Endothelial cell (in vitro differentiated cells): Measurements from ENCODE around the gene ZNF17. TPM values are rescaled to one million over a fixed set of nuclear protein-coding genes. Genes with fewer than 3 reads are reported as not detected.

Source experiments
- DNase-seq: peaks from one replicate; pipeline ENCODE4 v3.0.0; 2021; ENCODE audit warnings: low spot score
- H3K27ac Mint-ChIP-seq: one replicate; pipeline ENCODE4 v1.8.0; 2021; ENCODE audit warnings: mixed read lengths, inconsistent platforms; ENCODE audit not compliant: unreplicated experiment
- H3K27me3 Mint-ChIP-seq: one replicate; pipeline ENCODE4 v1.8.0; 2021; ENCODE audit warnings: mild to moderate bottlenecking, moderate library complexity, mixed read lengths, inconsistent platforms; ENCODE audit not compliant: unreplicated experiment
- H3K36me3 Mint-ChIP-seq: one replicate; pipeline ENCODE4 v1.8.0; 2021; ENCODE audit warnings: mild to moderate bottlenecking, low read depth, mixed read lengths, inconsistent platforms; ENCODE audit not compliant: unreplicated experiment
- H3K4me1 Mint-ChIP-seq: one replicate; pipeline ENCODE4 v1.8.0; 2021; ENCODE audit warnings: mild to moderate bottlenecking, mixed read lengths, inconsistent platforms; ENCODE audit not compliant: unreplicated experiment
- H3K4me3 Mint-ChIP-seq: one replicate; pipeline ENCODE4 v1.8.0; 2021; ENCODE audit warnings: mild to moderate bottlenecking, mixed read lengths, inconsistent platforms; ENCODE audit not compliant: unreplicated experiment
- H3K9me3 Mint-ChIP-seq: one replicate; pipeline ENCODE4 v1.8.0; 2021; ENCODE audit warnings: mixed read lengths, inconsistent platforms; ENCODE audit not compliant: unreplicated experiment
- total RNA-seq: library from RNA; stranded (reverse); fragmentation: NEBNext Ultra II Directional; extraction: Animal tissue kit (Norgen Biotek cat#: 25700); gene quantifications from one replicate; pipeline ENCODE4 v1.2.1, GENCODE V29; 2021; ENCODE audit not compliant: unreplicated experiment
- TF ChIP-seq, protein P1 (sequence below): fragments of 200-600 bp; sonication (generic); IDR thresholded peaks from one replicate; pipeline ENCODE4 v1.5.0; 2021; ENCODE audit warnings: antibody characterized with exemption; ENCODE audit not compliant: unreplicated experiment

The ZNF17 gene
- total RNA-seq, 1 donor from 2014 or later = 13.7 TPM

DNA sequence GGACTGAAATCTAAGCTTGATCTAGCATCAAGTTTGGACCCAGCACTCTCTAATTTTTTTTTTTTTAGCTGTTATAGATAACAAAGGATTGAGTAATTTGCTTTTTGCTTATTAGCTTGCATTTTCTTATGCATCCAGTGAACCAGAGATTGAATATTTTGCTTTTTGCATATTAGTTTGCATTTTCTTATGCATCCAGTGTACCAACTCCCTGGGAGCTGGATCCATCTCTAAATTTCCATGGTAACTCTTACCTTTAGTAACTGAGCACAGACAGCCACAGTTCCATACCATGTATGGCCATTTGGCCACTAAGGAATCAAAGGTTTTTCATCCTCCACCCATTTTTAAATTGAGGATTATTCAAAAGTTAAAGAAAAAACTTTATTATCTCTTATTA is 30.0 kb upstream of the ZNF17 start:
- no peaks in the 10 kb centered on the region for H3K9me3 Mint-ChIP-seq
- no peak overlapping the region for H3K27ac Mint-ChIP-seq
- H3K4me1 Mint-ChIP-seq = no peaks in the 10 kb centered on the region
- no peak overlapping the region for H3K4me3 Mint-ChIP-seq
- no peak for DNase-seq
- H3K36me3 Mint-ChIP-seq = peaks cover 39% of the 10 kb centered on the region
- peaks cover 3% of the 10 kb centered on the region for H3K27me3 Mint-ChIP-seq
- TF ChIP-seq, protein P1, sequence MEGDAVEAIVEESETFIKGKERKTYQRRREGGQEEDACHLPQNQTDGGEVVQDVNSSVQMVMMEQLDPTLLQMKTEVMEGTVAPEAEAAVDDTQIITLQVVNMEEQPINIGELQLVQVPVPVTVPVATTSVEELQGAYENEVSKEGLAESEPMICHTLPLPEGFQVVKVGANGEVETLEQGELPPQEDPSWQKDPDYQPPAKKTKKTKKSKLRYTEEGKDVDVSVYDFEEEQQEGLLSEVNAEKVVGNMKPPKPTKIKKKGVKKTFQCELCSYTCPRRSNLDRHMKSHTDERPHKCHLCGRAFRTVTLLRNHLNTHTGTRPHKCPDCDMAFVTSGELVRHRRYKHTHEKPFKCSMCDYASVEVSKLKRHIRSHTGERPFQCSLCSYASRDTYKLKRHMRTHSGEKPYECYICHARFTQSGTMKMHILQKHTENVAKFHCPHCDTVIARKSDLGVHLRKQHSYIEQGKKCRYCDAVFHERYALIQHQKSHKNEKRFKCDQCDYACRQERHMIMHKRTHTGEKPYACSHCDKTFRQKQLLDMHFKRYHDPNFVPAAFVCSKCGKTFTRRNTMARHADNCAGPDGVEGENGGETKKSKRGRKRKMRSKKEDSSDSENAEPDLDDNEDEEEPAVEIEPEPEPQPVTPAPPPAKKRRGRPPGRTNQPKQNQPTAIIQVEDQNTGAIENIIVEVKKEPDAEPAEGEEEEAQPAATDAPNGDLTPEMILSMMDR = no peak

DNA sequence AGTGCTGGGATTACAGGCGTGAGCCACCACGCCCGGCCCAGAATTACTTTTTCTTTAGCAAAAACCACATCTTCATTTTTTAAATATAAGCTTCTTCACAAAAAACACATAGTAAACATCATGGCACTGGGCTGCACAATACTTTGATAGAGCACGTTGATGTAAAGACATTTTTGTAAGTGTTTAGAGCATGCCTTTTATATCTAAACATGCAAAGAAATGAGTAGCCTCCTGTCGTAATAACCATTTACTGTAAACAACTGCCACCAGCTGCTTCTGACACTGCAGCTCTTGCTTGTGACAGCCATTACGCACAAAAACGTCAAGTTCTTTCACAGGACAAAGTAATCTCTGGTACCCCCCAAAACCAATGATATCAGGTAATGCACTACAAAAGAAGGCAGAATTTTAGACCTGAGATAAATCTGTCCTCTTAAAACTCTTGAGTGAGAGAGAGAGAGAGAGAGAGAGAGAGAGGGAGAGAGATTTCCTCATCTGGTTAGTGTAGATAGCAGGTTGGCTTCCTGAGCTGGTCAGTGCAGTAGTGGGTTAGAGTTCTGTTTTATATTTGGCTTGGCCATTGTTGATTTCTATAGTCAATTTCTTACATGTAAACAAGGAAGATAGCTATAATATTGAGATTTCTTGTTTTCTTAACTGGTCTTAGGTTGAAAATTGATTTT is 28.0 kb upstream of the ZNF17 start:
- Mint-ChIP-seq H3K36me3 (peaks cover 19% of the 10 kb centered on the region), H3K4me3 (no peak overlapping the region), H3K4me1 (no peaks in the 10 kb centered on the region), H3K27ac (no peak overlapping the region), H3K27me3 (peaks cover 2% of the 10 kb centered on the region), H3K9me3 (no peaks in the 10 kb centered on the region)
- TF ChIP-seq, protein P1 = no peak
- no peak for DNase-seq

DNA sequence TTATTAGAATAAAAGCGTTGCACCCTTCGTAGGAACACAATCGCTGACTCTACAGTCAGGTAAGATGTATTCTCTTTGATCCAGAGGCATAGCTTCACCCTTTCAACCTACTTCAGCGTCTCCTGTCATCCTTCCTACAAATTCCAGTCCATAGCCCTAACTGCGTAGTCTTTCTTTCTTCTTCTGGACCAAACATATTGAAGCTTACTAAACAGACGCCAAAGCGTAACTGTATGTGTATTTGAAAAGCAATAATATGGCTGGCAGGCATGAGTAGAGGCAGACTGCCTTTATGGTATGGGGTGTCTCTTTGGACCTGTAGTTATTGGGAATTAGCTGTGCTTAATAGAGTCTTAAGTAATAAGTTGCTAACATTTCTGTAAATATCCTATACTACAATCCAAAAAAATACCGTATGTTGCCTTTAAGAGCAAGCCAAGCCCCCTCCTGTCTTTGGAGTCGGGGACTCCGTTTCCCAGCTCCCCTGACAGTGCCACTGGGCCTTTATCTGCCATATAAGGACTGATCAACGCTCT is 21.7 kb upstream of the ZNF17 start:
- no peak for DNase-seq
- TF ChIP-seq, protein P1 = no peak
- Mint-ChIP-seq H3K36me3 (peaks cover 6% of the 10 kb centered on the region), H3K9me3 (no peaks in the 10 kb centered on the region), H3K27me3 (peaks cover 6% of the 10 kb centered on the region), H3K27ac (peak overlapping the region; percentile 94), H3K4me1 (peaks cover 11% of the 10 kb centered on the region), H3K4me3 (peak overlapping the region; percentile 96)

DNA sequence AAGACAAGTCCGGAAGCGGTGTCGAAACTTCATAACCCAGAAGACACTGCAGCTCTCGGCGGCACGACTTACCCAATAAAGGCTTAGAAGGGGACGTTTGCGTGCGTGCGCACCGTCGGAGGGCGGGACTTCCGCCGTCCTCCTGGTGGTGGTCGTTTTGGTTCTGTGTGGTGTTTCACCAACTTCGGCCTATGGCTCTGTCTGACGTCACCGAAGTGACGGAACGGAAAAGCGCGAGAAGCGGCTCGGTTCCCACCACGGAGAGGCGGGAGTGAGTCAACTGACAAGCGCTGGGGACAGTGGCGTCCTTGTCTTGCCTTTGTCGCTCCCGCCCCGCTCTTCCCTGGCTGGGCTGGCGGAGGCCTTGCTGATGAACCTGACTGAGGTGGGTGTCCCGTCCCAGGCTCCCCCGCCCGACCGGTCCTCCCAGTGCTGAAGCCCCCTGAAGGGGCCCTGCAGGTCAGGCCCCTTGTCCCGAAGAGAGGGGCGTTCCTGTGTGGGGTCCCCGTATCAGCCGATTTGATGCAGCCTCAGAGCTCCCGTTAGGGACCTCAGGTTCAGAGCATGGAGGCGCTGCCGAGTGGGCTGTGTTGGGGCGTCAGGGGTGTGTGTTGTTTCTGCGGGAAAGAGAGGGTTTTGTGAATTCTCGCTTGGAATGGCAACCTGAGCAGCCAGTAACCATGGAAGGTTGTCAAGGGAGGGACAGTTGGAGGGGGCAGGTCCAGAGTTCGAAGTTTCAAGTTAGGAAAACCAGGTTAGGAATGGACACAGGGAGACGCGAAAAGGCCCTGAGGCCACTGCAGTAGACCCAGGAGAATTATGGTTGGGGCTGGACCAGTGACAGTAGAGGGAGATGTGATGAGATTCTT is 21.0 kb upstream of the ZNF17 start, which contains the start of gene ZNF548:
ZNF548 (plus strand) TSS at position 125 of the 869 bp plus-strand sequence; CDS start at position 371, 246 bp downstream.
- H3K9me3 Mint-ChIP-seq = no peaks in the 10 kb centered on the region
- peak within 1 kb of the TSS; percentile 94 for H3K27ac Mint-ChIP-seq
- peak within 1 kb of the TSS; percentile 96 for H3K4me3 Mint-ChIP-seq
- DNase-seq = peak; percentile 96
- H3K36me3 Mint-ChIP-seq = peaks cover 13% of the 10 kb centered on the region
- TF ChIP-seq, protein P1 = no peak
- H3K4me1 Mint-ChIP-seq = peaks cover 18% of the 10 kb centered on the region
- H3K27me3 Mint-ChIP-seq = peaks cover 6% of the 10 kb centered on the region
